ENCODE measurements around the gene EPHB2. TPM values are rescaled to one million over a fixed set of nuclear protein-coding genes. Genes with fewer than 3 reads are reported as not detected.

EPHB2 gene
- total RNA-seq, 2 experiments from 2014 or later, result not detected

DNA sequence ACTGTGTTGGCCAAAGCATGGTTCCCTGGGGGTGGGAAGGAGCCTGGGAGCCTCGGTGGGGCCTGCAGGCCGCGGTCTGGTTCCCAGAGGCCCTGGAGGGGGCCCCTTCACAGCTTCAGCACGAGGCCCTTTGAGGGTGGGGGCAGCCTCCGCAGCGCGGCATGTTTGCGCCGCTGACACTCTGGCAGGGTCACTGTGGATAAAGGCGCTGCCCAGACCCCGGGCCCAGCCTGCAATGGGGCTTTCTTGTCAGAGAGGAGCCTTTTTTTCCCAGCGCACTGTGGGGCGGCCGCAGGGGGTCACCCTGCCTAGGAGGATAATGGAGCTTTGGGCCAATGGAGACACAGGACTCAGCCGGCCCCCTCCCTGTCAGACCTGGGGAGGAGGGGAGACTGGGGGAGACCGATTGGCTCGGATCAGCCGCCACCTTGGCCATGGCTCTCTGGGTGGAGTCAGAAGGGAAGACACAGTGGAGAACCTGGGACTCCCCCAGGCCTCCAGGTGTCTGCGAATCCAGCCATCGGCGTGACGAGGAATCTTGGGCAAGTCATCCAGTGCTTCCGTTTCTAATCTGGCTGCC is 26.0 kb downstream of the EPHB2 start:
- Mint-ChIP-seq H3K9me3 (no peaks in the 10 kb centered on the region), H3K27ac (no peak overlapping the region), H3K4me3 (no peak overlapping the region), H3K36me3 (ENCODE audit: low read depth) (no peaks in the 10 kb centered on the region), H3K4me1 (ENCODE audit: low read depth) (no peaks in the 10 kb centered on the region), H3K27me3 (ENCODE audit: low read depth) (no peaks in the 10 kb centered on the region)
- no peak for DNase-seq
- intact Hi-C loops (cut with micrococcal nuclease), result no loop called here
- CTCF ChIA-PET, result no interaction called here

- H3K27me3 Mint-ChIP-seq (ENCODE audit: low read depth), result no peaks in the 10 kb centered on the region
- H3K4me1 Mint-ChIP-seq (ENCODE audit: low read depth), result no peaks in the 10 kb centered on the region
- H3K4me3 Mint-ChIP-seq, result no peak overlapping the region
- H3K9me3 Mint-ChIP-seq, result no peaks in the 10 kb centered on the region
- intact Hi-C loops (cut with micrococcal nuclease), result no loop called here
- CTCF ChIA-PET, result no interaction called here
- no peaks in the 10 kb centered on the region for H3K36me3 Mint-ChIP-seq (ENCODE audit: low read depth)
- no peak for DNase-seq
- no peak overlapping the region for H3K27ac Mint-ChIP-seq
Measured at GRCh38 chr1:22737374-22738068, 26.9 kb downstream of the EPHB2 start.

DNA sequence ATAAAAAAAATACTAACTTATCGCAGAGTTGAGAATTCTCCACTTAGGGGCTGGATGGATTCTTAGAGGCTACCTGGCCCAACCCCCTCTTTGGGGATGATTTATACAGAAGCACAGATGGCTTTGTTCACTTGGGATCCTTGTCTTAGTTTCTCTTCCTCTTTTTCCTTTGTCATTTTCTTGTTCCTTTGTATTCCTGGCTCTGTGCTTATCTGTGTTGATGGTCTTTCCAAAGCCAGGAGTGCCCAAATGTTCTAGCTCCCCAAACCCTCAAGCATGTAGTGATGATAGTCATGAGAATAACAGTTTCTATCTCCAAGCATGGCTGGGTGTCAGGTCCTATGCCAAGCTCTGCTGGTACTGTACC is 27.4 kb downstream of the EPHB2 start:
- CTCF ChIA-PET, result no interaction called here
- Mint-ChIP-seq H3K27me3 (ENCODE audit: low read depth) (no peaks in the 10 kb centered on the region), H3K4me1 (ENCODE audit: low read depth) (no peaks in the 10 kb centered on the region), H3K36me3 (ENCODE audit: low read depth) (no peaks in the 10 kb centered on the region), H3K9me3 (no peaks in the 10 kb centered on the region), H3K27ac (no peak overlapping the region), H3K4me3 (no peak overlapping the region)
- DNase-seq, result no peak
- intact Hi-C loops (cut with micrococcal nuclease), result no loop called here

GRCh38 chr1:22738522-22738921 is 27.9 kb downstream of the EPHB2 start:
- no peak overlapping the region for H3K27ac Mint-ChIP-seq
- no peak overlapping the region for H3K4me3 Mint-ChIP-seq
- no peak for DNase-seq
- CTCF ChIA-PET, result interaction anchor here (0.7 kb wide), 1 partner anchor 10 kb away, joined by 3 read pairs; no protein-coding TSS in a partner anchor
- no peaks in the 10 kb centered on the region for H3K36me3 Mint-ChIP-seq (ENCODE audit: low read depth)
- no peaks in the 10 kb centered on the region for H3K27me3 Mint-ChIP-seq (ENCODE audit: low read depth)
- H3K9me3 Mint-ChIP-seq, result no peaks in the 10 kb centered on the region
- H3K4me1 Mint-ChIP-seq (ENCODE audit: low read depth), result no peaks in the 10 kb centered on the region
- intact Hi-C loops (cut with micrococcal nuclease), result no loop called here

DNA sequence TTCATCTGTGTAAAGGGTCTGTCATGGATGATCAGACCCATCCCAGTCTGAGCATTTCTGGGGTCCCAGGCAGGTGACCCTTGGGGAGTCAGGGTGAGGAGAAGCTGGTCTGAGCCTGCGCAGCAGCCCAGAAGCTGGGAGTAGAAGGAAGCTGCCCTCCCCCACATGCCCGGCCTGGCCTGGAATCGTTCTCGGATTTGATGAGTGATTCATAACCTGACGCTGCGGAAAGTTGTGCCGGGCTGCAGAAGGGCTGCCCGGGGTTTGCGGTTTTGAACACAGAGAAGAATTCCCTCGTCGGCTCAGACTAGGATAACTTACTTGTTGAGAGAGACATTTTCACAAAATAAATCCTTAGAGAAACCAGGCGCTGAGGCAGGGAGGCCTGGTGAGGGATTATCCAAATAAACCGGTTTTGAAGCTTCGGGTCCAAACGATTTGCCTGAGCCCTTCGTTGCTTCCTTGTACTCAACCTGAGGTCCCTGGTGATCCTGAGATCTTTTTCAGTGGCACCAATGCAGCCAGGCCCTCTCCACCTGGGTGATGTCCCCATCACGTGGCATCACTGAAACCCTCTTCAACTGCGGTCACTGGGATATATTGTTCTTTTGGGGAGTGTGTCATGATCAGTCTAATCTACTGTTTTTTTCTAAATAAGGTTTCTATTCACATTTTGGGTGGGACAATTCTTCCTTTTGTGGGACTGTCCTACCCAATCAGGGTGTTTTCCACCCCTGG is 29.2 kb downstream of the EPHB2 start:
- CTCF ChIA-PET, result interaction anchor here (0.6 kb wide), 1 partner anchor 1356 kb away, joined by 3 read pairs; no protein-coding TSS in a partner anchor
- H3K27me3 Mint-ChIP-seq (ENCODE audit: low read depth), result no peaks in the 10 kb centered on the region
- no peaks in the 10 kb centered on the region for H3K9me3 Mint-ChIP-seq
- no peaks in the 10 kb centered on the region for H3K4me1 Mint-ChIP-seq (ENCODE audit: low read depth)
- intact Hi-C loops (cut with micrococcal nuclease), result no loop called here
- H3K36me3 Mint-ChIP-seq (ENCODE audit: low read depth), result no peaks in the 10 kb centered on the region
- DNase-seq, result no peak
- H3K27ac Mint-ChIP-seq, result no peak overlapping the region
- no peak overlapping the region for H3K4me3 Mint-ChIP-seq

GRCh38 chr1:22741118-22741517 is 30.5 kb downstream of the EPHB2 start:
- H3K4me3 Mint-ChIP-seq, result no peak overlapping the region
- H3K9me3 Mint-ChIP-seq, result no peaks in the 10 kb centered on the region
- no peaks in the 10 kb centered on the region for H3K36me3 Mint-ChIP-seq (ENCODE audit: low read depth)
- no peak overlapping the region for H3K27ac Mint-ChIP-seq
- CTCF ChIA-PET, result no interaction called here
- no peaks in the 10 kb centered on the region for H3K4me1 Mint-ChIP-seq (ENCODE audit: low read depth)
- no peaks in the 10 kb centered on the region for H3K27me3 Mint-ChIP-seq (ENCODE audit: low read depth)
- DNase-seq, result no peak
- intact Hi-C loops (cut with micrococcal nuclease), result no loop called here

GRCh38 chr1:22745669-22746585 is 35.3 kb downstream of the EPHB2 start:
- Mint-ChIP-seq H3K36me3 (ENCODE audit: low read depth) (no peaks in the 10 kb centered on the region), H3K4me1 (ENCODE audit: low read depth) (peaks cover 9% of the 10 kb centered on the region), H3K27ac (no peak overlapping the region), H3K4me3 (no peak overlapping the region), H3K27me3 (ENCODE audit: low read depth) (peaks cover 3% of the 10 kb centered on the region), H3K9me3 (no peaks in the 10 kb centered on the region)
- CTCF ChIA-PET, result interaction anchor here (0.7 kb wide), 1 partner anchor 349 kb away, joined by 3 read pairs; no protein-coding TSS in a partner anchor
- intact Hi-C loops (cut with micrococcal nuclease), result no loop called here
- no peak for DNase-seq

DNA sequence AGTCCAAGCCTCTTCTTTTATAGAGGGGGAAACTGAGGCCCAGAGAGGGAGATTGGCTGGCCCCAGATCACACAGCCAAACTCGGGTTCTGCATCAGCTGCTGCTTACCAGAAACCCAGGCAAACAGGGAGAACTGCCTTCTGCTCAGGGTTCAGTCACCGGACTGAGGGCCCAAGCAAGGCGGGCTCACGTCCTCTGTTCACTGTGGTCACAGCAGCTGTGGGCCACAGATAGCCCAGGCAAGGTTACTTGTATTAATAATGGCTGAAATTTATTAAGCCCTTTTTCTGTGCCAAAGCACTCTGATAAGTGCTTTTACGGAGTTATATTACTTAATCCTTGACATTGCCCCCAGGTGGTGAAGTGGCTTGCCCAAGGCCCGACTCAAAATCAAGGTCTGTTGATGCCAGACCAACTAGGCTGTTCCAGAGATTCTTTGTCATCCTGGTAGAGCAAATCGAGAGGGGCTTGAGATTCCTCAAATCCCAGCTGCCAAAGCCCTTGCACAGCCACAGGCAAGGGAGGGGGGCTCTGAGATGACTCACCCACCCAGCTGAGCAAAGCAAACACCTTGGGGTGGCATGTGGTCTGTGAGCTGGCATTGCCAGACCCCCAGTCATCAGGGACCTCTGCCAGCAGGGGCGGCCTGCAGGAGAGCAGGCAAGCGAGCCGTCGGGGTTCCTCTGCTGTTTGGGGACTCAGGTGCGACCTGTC is 36.5 kb downstream of the EPHB2 start:
- H3K27ac Mint-ChIP-seq, result no peak overlapping the region
- no peaks in the 10 kb centered on the region for H3K9me3 Mint-ChIP-seq
- intact Hi-C loops (cut with micrococcal nuclease), result no loop called here
- CTCF ChIA-PET, result no interaction called here
- peaks cover 9% of the 10 kb centered on the region for H3K4me1 Mint-ChIP-seq (ENCODE audit: low read depth)
- H3K27me3 Mint-ChIP-seq (ENCODE audit: low read depth), result peaks cover 7% of the 10 kb centered on the region
- no peak overlapping the region for H3K4me3 Mint-ChIP-seq
- no peaks in the 10 kb centered on the region for H3K36me3 Mint-ChIP-seq (ENCODE audit: low read depth)
- no peak for DNase-seq

- CTCF ChIA-PET, result interaction anchor here (1.0 kb wide), 1 partner anchor 46 kb away, joined by 3 read pairs; no protein-coding TSS in a partner anchor
- intact Hi-C loops (cut with micrococcal nuclease), result no loop called here
- Mint-ChIP-seq H3K9me3 (no peaks in the 10 kb centered on the region), H3K36me3 (ENCODE audit: low read depth) (no peaks in the 10 kb centered on the region), H3K27ac (no peak overlapping the region), H3K4me1 (ENCODE audit: low read depth) (peaks cover 9% of the 10 kb centered on the region), H3K4me3 (no peak overlapping the region), H3K27me3 (ENCODE audit: low read depth) (peaks cover 7% of the 10 kb centered on the region)
- no peak for DNase-seq
Measured at GRCh38 chr1:22747735-22748073, 37.1 kb downstream of the EPHB2 start.

GRCh38 chr1:22749503-22749902 is 38.9 kb downstream of the EPHB2 start:
- H3K4me3 Mint-ChIP-seq, result no peak overlapping the region

GRCh38 chr1:22749919-22750684 is 39.5 kb downstream of the EPHB2 start:
- H3K36me3 Mint-ChIP-seq (ENCODE audit: low read depth), result no peaks in the 10 kb centered on the region
- intact Hi-C loops (cut with micrococcal nuclease), result no loop called here
- H3K4me3 Mint-ChIP-seq, result no peak overlapping the region
- H3K27ac Mint-ChIP-seq, result peak overlapping the region; percentile 21
- H3K4me1 Mint-ChIP-seq (ENCODE audit: low read depth), result peaks cover 9% of the 10 kb centered on the region
- H3K27me3 Mint-ChIP-seq (ENCODE audit: low read depth), result peaks cover 7% of the 10 kb centered on the region
- peak; percentile 50 for DNase-seq
- CTCF ChIA-PET, result no interaction called here
- no peaks in the 10 kb centered on the region for H3K9me3 Mint-ChIP-seq

More at GRCh38 chr1:22749503-22749902, 38.9 kb downstream of the EPHB2 start:
- Mint-ChIP-seq H3K27me3 (ENCODE audit: low read depth) (peaks cover 7% of the 10 kb centered on the region), H3K27ac (no peak overlapping the region), H3K4me1 (ENCODE audit: low read depth) (peaks cover 9% of the 10 kb centered on the region), H3K36me3 (ENCODE audit: low read depth) (no peaks in the 10 kb centered on the region), H3K9me3 (no peaks in the 10 kb centered on the region)
- no peak for DNase-seq
- intact Hi-C loops (cut with micrococcal nuclease), result no loop called here
- CTCF ChIA-PET, result interaction anchor here (0.8 kb wide), 1 partner anchor 11 kb away, joined by 3 read pairs; no protein-coding TSS in a partner anchor

Data from activated naive CD4-positive, alpha-beta T cell treated with anti-CD3 and anti-CD28 coated beads for 36 hours (primary cell).